HG03575 (cell line): Measurements from ENCODE around the gene LITAF.

Source experiments
- ATAC-seq: cut with Tn5 transposase; IDR thresholded peaks from one replicate; pipeline ENCODE4 v1.9.1; 2021; ENCODE audit not compliant: unreplicated experiment, insufficient number of reproducible peaks, low FRiP score; ENCODE audit errors: extremely low read depth

The LITAF gene

DNA sequence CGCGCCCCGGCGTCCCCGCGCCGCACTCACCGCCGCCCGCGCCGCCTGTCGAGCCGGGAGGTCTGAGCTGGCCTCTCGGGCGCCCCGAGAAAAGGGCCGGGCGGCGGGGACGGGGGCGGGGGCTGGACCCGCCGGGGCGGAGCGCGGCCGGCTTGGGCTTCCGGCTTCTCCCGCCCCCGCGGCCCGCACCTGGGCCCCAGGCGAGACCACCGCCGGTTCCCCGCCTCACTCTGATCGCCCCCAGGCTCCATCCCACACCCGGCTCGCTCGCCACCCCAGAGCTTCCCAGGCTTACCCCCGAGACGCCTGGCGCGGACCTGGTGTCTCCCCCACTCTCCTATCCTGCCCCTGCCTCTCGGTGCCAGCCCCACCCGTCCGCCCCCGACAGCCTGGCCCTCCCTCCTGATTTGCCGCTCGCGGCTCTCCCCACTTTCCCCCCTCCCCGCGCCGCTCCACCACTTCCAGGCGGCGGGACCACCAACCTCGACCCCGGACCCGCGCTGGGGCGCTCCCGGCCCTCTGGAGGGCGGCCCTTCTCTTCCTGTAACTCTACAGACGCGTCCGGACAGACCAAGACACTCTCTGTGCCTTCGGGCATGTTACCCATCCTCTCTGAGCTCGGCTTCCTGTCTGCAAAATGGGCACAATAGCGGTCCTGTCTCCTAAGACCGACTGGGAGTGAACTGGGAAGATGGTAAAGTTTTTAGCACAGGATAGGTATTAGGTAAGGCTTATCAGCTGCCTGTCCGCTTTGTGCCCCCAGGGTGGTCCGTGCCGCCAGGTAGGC lies at the start of gene LITAF:
LITAF (minus strand) TSS at position 64 of the 787 bp plus-strand sequence. CDS start 30,189 bp downstream, outside the sequence.
- no peak for ATAC-seq

DNA sequence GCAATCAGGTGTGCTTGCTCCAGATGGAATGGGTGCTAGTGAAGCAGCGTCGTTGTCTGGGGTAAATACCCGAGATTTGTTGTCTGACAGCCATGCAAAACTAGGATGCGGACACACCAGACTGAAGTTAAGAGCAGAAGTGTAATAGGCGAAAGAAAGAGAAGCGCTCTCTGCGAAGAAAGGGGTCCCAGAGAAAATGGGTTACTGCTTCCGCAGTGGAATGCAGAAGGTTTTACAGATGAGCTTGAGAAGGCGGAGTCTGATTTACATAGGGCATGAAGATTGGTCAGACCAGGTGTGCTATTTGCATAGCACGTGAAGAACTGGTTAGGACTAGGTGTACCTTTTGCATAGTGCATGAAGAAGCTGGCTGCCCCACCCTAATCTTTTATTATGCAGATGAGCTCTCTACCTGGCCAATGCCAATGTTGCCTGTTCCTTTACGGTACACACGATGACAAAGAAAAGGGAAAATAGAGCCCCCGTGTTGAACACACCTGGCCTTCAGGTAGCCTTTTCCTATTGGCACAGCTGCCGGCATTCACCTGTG lies 49.5 kb upstream of the LITAF start:
- no peak for ATAC-seq

DNA sequence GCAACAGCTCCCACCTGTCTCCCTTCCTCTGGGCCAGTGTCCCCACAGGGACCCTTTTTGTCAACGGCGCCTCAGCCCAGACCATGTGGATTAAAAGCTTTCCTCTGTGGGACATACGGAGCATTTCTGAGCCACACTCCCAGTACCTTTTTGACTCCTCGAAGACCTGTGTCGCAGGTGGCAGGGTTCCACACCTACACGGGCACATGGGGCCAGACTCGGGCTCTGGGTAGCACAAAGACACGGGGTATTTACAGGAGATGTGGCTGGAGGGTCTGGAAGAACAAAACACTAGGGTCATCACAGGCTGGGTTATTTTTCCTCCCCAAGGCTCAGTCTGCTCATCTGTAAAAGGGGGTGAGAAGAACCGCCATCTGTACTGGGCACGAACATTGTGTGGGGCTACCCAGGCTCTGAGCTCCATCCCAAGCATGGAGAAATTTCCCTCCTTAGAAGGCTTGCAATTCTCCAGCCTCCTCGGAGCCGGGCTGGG lies 49.0 kb upstream of the LITAF start:
- ATAC-seq = no peak

DNA sequence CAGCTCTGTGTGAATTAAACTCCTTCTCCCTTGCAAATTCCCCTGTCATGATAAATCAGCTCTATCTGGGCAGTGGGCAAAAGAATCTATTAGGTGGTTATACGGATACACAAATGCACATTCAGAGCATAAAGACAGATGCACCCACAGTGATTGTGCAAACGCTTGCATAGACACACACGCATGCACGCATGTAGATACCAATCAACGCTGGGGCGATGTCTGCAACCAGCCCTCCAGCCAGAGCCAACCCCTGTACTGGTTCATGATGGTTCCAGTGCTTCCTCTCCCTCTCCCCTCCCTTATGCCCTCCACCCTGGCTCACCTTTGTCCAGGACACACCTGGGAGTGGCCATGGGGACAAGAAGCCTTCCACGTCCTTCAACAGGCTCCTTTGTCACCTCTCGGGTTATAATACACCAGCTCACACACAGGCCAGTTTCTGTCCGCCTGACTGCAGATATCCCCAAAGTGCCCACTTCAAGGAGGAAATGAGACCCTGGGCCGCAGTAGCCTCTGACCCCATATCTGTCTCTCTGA lies 48.5 kb upstream of the LITAF start:
- ATAC-seq = no peak

DNA sequence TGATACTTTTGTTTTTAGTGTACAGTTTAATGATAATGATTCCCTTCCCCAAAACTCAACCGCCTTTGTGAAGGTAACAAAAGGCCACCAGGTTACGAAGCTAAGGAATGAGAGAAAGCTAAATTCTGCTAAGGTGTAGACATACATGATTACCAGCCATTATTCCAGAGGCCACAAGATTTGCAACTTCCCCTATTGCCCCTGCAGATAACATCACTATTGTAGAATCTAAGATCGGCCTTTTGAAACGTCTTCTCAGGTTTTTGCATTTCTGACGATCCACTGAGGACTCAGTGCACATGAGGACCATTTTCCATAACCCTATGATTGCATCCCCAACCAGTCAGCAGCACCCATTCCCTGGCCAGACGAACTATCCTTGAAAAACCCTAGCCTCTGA lies 47.6 kb upstream of the LITAF start:
- no peak for ATAC-seq

DNA sequence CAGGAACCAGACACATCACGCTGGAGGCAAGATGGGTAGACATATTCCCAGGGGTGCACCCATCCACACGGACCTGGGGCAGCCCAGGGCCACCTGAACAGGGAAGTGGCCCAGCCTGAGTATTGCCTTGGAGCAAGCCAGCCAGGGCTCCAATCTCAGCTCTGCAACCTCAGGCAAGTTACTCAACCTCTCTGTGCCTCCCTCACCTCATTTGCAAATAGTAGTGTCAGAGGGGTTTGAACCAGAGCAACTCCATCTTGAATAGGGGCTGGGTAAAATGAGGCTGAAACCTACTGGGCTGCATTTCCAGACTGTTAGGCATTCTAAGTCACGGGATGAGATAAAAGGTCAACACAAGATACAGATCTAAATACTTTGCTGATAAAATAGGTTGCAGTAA lies 46.4 kb upstream of the LITAF start:
- ATAC-seq = no peak

DNA sequence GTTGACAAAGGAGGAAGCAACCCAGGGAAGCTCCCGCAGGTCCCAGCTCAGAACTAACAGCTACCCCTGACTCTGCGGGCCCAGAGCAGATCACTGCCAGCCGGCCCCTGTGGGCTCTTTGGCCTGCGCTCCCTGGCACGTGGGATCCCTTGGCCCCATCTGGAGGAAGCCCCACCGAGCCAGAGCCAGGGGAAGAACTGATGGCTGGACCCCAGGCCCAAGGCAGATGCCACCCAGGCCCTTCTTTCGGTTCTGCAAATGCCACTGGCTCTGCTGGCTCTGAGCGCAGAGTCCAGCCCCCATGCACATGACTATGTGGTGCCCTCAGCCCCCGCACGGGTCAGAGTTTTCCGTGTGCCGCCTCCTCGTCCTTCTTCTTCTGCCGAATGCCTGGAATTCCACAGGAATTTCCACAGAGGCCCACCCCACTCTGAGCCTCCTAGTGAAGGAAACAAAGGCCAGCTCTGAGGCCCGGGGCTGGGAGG lies 45.8 kb upstream of the LITAF start:
- no peak for ATAC-seq

DNA sequence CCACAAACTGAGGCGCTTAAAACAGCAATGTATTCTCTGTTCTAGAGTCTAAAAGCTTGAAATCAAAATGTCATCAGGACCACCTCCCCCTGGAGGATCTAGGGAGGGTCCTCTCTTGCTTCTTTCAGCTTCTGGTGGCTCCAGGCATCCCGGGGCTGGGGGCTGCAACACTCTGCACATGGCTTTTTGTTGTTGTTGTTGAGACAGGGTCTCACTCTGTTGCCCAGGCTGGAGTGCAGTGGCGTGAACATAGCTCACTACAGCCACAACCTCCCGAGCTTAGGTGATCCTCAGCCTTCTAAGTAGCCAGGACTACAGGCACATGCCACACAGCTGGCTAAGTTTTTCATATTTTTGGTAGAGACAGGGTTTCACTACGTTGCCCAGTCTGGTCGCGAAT lies 44.5 kb upstream of the LITAF start:
- ATAC-seq = no peak

DNA sequence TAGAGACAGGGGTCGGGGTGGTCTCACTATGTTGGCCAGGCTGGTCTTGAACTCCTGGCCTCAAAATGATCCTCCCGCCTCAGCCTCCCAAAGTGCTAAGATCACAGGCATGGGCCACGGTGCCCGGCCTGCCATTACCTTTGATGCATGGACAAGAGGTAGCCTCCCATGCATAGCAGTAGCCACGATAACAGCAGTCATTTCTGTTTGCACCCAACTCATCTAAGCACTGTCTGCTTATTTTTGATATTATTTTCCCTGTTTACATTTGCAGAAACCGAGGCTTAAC lies 44.0 kb upstream of the LITAF start:
- no peak for ATAC-seq

DNA sequence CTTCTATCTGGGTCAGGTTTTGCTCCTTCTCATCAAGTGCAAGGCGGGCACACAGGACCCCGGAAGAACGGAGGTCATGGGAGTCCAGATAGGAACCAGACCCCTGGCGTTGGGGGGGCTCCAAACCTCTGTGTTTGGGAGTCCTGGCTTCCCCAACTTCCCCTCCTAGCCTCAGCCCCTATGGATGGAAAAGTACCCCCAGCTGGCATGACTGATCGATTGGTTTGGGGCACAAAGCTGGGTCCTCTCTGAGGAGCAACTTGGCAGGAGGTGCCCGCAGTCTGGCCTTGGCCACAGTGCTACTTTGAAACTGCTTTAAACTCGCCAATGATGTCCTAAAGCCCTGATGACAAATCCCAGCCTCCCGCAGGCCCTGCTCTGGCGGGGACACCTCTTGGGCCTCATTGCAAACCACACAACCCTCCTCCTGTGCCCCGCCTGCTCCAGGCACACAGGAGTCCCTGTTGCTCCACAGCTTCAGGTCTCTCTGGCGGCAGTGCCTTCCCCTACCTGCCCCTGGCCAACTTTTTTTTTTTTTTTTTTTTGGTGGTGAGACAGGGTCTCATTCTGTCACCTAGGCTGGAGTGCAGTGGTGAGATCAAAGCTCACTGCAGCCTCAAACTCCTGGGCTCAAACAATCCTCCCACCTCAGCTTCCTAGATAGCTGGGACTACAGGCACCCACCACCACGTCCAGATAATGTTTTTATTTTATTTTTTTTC lies 43.5 kb upstream of the LITAF start:
- ATAC-seq = no peak

DNA sequence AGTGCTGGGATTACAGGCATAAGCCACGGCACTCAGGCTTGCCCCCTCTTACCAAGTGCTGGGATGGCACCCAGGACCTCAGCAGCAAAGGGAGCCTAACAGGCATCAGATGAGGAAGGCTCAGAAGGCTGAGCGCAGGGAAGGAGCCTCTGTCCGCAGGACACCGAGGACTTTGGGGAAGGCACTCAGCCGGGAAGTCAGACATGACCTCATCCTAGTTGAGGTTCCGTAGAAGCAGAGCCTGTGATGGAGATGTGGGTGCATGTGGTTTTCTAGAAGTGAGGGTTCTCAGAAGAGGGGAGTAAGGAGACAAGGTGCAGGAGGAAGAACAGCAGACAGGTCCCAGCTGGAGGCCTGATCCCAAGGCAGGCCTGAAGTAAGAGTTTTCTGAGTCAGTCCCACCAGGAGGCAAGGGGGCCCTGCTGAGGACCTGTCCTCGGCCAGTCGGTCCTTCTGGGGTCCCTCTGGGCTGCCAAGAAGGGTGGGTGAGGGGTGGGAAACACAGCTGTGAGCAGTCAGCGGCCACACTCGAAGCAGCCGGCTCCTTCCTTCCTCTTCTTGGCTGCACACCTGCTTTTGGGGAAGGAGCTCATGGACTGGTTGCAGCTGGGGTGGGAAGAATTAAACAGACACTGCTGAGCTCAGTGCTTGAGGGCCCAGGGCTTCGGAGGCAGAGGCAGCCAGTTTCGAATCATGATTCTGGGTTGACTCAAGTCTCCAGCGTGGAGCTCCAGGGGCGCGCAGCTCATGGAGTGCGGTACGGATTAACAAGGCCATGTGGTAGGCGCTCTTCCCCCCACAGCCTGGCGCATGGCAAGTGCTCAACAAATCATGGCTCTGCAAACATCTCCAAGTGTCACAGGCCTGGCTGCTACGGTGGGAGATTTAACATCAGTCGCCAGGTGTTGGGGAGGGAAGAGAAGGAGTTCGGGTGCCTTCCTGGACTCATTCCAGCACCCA lies 42.6 kb upstream of the LITAF start:
- no peak for ATAC-seq

DNA sequence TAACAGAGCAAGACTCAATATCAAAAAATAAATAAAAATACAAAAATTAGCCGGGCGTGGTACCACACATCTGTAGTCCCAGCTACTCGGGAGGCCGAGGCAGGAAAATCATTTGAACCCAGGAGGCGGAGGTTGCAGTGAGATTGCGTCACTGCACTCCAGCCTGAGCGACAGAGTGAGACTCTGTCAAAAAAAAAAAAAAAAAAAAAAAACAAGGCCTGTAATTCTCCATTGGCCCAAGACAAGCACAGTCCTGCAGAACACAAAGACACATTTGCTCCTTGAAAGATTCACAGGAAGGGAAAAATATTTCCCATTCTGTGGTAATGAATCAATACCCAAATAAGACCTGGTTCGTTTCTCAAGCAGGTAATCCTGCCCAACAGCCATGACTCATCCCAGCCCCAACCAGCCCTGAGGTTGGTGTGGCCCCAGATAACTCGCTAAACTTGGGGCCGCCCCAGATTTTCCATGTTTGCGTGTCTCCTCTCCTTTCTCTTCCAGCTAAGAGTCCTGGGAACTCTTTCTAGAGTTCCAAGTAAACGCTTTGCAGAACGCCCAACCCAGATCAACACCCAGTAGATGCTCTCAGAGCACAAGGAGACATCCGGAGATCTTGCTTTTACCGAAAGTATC lies 41.2 kb upstream of the LITAF start:
- ATAC-seq = no peak

DNA sequence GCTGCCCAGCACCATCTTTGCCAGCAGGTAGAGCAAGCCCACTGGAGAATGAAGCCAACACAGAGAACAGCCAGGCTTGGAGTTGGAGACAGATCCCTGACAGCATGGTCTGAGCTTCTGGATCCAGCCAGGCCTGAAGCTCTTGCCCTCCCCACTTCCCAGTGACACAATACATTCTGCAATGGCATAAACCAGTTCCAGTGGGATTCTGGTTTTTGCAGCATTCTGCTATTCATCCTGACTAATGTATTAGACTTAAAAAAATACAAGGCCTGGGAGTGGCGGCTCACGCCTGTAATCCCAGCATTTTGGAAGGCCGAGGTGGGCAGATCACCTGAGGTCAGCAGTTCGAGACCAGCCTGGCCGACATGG lies 40.6 kb upstream of the LITAF start:
- ATAC-seq = no peak

DNA sequence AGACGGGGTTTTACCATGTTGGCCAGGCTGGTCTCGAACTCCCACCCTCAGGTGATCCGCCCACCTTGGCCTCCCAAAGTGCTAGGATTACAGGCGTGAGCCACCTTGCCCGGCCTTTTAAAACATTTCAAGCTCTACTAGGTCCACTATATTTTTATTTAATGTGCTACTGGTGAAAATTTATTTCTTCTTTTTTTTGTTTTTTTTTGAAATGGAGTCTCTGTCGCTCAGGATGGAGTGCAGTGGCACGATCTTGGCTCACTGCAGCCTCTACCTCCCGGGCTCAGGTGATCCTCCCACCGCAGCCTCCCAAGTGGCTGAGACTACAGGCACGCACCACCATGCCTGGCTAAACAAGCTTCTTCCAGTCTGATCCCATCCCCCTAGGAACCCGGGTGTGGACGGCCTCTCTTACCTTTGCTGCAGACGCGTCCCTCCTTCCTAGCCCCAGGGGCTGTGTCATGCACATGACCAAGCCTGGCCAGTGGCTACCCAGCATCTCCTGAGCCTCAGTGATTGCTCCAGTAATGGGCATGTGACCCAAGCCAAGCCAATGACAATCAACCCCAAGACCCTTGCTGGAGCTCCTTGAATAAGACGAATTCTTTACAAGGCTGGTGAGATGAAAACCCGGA lies 40.1 kb upstream of the LITAF start:
- ATAC-seq = no peak

DNA sequence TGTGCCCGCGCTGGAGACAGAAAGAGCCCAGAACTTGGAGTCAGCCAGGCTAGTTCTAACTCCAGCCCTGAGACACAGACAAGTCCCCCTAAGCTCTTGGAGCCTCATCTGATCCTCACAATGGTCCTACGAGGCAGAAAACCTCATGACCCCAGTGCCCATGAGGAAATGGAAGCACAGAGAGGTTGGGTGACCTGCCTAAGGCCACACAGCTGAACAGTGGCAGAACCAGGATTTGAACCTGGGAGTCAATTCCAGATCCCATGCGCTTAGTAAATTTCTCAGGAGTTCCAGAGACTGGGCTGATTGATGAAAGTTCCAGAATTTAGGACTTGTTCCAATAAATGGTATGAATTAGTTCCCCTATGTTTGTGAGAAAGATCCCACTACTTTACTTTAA lies 39.0 kb upstream of the LITAF start:
- no peak for ATAC-seq

DNA sequence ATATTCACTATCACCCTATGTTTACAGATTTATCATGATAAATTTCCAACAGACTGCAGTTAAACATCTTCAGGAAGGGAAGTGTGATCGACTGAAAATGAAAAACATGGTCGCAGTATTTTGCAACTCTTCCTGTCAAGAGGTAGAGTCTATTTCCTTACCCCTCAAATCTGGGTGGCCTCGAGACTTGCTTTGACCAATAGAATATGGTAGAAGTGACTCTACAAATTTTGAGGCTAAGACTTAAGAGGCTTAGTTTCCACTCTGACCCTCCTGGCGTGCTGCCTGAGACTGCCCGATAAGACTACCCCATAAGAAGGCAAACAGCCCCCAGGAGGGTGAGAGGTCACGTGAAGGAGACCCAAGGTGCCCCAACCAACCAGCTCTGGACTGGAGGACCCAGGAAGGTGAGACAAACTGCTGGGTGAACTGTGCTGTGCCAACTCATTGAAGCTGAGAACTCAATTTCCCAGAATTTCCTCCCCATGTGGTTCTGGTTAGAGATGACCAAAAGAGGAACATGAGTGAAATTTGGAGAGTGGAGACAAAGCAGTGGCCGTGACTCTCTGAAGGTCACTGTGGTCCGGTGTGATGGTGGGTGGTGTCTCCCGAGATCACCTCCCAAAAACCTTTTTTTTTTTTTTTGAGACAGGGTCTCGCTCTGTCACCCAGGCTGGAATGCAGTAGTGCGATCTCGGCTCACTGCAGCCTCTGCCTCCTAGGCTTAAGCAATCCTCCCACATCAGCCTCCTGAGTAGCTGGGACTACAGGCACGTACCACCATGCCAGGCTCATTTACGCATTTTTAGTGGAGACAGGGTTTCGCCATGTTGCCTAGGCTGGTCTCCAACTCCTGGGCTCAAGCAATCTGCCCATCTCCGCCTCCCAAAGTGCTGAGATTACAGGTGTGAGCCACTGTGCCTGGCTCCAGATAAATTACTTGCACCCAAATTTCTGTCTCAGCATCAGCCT lies 38.2 kb upstream of the LITAF start:
- no peak for ATAC-seq

DNA sequence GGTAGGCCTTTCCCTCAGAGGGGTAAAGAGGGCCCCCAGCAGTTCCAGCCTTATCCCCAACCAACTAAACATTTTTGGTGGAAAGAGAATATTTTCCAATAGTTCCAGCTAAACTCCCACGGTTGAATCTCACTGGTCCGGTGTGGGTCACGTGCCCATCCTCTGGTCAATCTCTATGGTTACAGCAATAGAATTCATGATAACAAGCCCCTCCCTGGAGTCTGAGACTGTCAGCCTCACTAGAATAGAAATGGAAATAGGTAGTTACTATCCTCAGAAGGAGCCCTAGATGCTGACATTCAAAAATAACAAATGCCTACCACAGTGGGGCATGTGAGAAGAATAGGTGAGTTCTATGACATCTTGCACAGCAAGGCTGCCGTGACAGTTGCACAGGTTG lies 37.5 kb upstream of the LITAF start:
- no peak for ATAC-seq
